ENCODE measurements around the gene ABCA8. TPM values are rescaled to one million over a fixed set of nuclear protein-coding genes. Genes with fewer than 3 reads are reported as not detected.

The ABCA8 gene
- total RNA-seq, 1 experiment from 2014 or later: not detected

DNA sequence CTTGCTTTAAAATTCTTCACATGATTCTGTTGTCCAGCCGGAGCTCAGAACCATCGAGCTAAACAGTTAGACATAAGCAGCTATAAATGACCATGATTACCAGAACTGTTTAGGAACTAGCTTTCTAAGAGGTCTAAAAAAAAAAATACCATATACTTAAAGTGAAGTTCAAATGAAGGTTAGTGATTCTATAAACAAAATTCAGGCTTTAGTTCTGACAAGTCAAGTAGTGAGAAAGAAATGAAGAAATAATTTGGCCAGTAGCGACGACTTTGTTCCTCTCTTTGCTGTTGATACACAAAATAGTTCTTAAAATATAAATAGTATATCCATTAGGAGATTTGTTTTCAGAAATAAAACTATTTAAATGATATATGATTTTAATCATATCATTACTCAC lies 27.7 kb downstream of the ABCA8 start:
- H2AFZ ChIP-seq (ENCODE audit: low read length): no peak overlapping the region
- no peaks in the 10 kb centered on the region for H3K9me2 ChIP-seq (replicated peaks; ENCODE audit: insufficient read depth, low read length)
- no peaks in the 10 kb centered on the region for H3K4me1 ChIP-seq (ENCODE audit: low read length)
- H3K9ac ChIP-seq (ENCODE audit: low read length): no peak overlapping the region
- no peaks in the 10 kb centered on the region for H4K20me1 ChIP-seq (ENCODE audit: insufficient read depth, low read depth, low read length)
- H3K36me3 ChIP-seq (ENCODE audit: insufficient read depth, low read length): no peaks in the 10 kb centered on the region
- no peaks in the 10 kb centered on the region for H3K27me3 ChIP-seq (ENCODE audit: low read length)
- H3K4me2 ChIP-seq (ENCODE audit: low read depth, low read length, poor library complexity, severe bottlenecking): no peak overlapping the region
- no peak overlapping the region for H3K27ac ChIP-seq (ENCODE audit: low read length)
- no peak for DNase-seq
- H3K79me2 ChIP-seq (ENCODE audit: low read length): no peaks in the 10 kb centered on the region
- H3K4me3 ChIP-seq (ENCODE audit: low read length): no peak overlapping the region
- H3K9me3 ChIP-seq (ENCODE audit: low read length): no peaks in the 10 kb centered on the region

DNA sequence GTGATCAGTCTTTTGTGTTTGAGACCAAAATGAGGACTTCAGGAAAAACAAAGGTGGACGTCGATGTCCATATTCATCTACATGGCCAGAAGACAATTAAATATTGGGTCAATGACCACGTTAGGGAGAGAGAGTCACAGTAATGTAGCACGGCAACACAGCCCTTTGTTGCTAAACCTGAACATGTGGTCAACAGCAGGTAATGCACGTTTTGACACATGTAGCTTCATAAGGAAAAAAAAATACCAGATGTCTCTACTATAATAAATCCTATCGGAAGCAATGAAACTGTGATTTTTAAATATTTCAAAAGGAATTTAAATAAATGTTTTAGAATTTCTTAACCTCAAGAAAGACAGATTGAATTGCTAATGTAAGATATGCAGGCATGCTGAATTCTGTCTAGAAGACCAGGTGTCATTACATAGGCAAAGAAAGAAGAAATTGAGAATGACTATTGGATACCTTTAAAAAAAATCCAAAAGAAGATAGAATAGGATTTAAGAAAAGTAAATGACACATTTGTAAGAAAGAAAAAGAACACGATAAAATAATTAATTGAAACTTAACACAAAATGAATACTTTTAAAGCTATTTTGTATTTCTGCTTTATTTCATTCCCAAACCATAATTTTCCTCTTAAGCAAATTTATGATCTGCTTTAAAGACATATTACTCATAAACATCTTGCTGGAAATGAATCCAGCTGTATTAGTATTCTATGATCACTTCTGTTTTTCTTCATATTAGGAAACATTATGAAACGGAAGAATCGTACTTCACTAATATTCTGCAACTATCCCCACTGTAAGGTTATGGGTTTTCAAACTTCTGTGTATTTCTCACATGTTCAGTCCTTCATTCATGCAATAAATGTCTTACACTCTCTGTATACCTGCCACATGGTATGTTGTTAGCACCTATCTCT lies 30.1 kb downstream of the ABCA8 start:
- Histone ChIP-seq H3K79me2 (ENCODE audit: low read length) (no peaks in the 10 kb centered on the region), H3K9ac (ENCODE audit: low read length) (no peak overlapping the region), H3K36me3 (ENCODE audit: insufficient read depth, low read length) (no peaks in the 10 kb centered on the region), H4K20me1 (ENCODE audit: insufficient read depth, low read depth, low read length) (no peaks in the 10 kb centered on the region), H3K9me2 (replicated peaks; ENCODE audit: insufficient read depth, low read length) (no peaks in the 10 kb centered on the region), H3K9me3 (ENCODE audit: low read length) (no peaks in the 10 kb centered on the region), H3K4me3 (ENCODE audit: low read length) (no peak overlapping the region), H3K27ac (ENCODE audit: low read length) (no peak overlapping the region), H3K27me3 (ENCODE audit: low read length) (no peaks in the 10 kb centered on the region), H2AFZ (ENCODE audit: low read length) (no peak overlapping the region), H3K4me2 (ENCODE audit: low read depth, low read length, poor library complexity, severe bottlenecking) (no peak overlapping the region), H3K4me1 (ENCODE audit: low read length) (no peaks in the 10 kb centered on the region)
- no peak for DNase-seq

- no peak overlapping the region for H3K9ac ChIP-seq (ENCODE audit: low read length)
- H2AFZ ChIP-seq (ENCODE audit: low read length): no peak overlapping the region
- H3K36me3 ChIP-seq (ENCODE audit: insufficient read depth, low read length): no peaks in the 10 kb centered on the region
- no peaks in the 10 kb centered on the region for H3K9me2 ChIP-seq (replicated peaks; ENCODE audit: insufficient read depth, low read length)
- no peak overlapping the region for H3K4me2 ChIP-seq (ENCODE audit: low read depth, low read length, poor library complexity, severe bottlenecking)
- no peak for DNase-seq
- no peaks in the 10 kb centered on the region for H3K79me2 ChIP-seq (ENCODE audit: low read length)
- no peak overlapping the region for H3K4me3 ChIP-seq (ENCODE audit: low read length)
- no peaks in the 10 kb centered on the region for H3K27me3 ChIP-seq (ENCODE audit: low read length)
- no peak overlapping the region for H3K27ac ChIP-seq (ENCODE audit: low read length)
- H3K4me1 ChIP-seq (ENCODE audit: low read length): no peaks in the 10 kb centered on the region
- H3K9me3 ChIP-seq (ENCODE audit: low read length): no peaks in the 10 kb centered on the region
- H4K20me1 ChIP-seq (ENCODE audit: insufficient read depth, low read depth, low read length): no peaks in the 10 kb centered on the region
Measured at GRCh38 chr17:68910789-68911431, 44.3 kb downstream of the ABCA8 start.

DNA sequence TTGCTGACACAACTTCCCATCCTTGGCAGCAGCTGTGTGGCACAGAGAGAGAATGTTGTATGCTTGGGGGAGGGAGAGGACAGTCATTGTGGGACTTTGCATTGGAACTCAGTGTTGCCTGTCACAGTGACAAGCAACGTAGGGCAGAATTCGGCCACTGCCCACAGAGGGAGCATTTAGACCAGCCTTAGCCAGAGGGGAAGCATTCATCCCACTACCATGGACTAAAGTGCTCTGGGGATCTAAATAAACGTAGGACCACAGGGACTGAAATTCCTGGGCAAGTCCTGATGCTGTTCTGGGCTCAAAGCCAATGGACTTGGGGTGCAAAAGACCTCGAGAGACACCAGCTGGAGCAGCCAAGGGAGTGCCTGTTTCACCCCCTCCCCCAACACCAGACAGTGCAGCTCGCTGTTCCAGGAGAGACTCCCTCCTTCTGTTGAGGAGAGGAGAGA lies 44.9 kb downstream of the ABCA8 start:
- no peaks in the 10 kb centered on the region for H3K9me2 ChIP-seq (replicated peaks; ENCODE audit: insufficient read depth, low read length)
- no peak overlapping the region for H3K9ac ChIP-seq (ENCODE audit: low read length)
- H3K4me3 ChIP-seq (ENCODE audit: low read length): no peak overlapping the region
- H3K79me2 ChIP-seq (ENCODE audit: low read length): no peaks in the 10 kb centered on the region
- no peak overlapping the region for H2AFZ ChIP-seq (ENCODE audit: low read length)
- no peak for DNase-seq
- no peaks in the 10 kb centered on the region for H3K9me3 ChIP-seq (ENCODE audit: low read length)
- no peaks in the 10 kb centered on the region for H3K27me3 ChIP-seq (ENCODE audit: low read length)
- H3K4me1 ChIP-seq (ENCODE audit: low read length): no peaks in the 10 kb centered on the region
- H3K4me2 ChIP-seq (ENCODE audit: low read depth, low read length, poor library complexity, severe bottlenecking): no peak overlapping the region
- no peaks in the 10 kb centered on the region for H3K36me3 ChIP-seq (ENCODE audit: insufficient read depth, low read length)
- H3K27ac ChIP-seq (ENCODE audit: low read length): no peak overlapping the region
- no peaks in the 10 kb centered on the region for H4K20me1 ChIP-seq (ENCODE audit: insufficient read depth, low read depth, low read length)

DNA sequence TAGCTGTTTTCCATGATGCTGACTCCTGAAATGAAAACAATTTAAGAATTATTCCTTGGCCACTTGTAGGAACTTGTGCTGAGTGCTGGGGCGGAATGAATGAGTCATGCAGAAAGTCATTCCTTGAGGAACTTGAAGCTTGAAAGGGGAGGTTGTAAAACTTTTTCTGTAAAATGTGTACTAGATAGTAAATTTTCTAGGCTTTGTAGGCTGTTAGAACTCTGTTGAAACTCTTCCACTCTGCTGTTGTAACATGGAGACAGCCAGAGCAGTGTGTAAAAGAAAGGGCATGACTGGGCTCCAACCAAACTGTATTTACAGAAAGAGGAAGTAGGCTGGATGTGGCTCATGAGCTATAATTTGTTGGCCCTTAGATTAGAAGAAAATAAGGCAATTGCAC lies 46.1 kb downstream of the ABCA8 start:
- no peak overlapping the region for H2AFZ ChIP-seq (ENCODE audit: low read length)

GRCh38 chr17:68908045-68908444 lies 47.1 kb downstream of the ABCA8 start:
- DNase-seq: no peak
- no peaks in the 10 kb centered on the region for H3K79me2 ChIP-seq (ENCODE audit: low read length)
- H3K4me3 ChIP-seq (ENCODE audit: low read length): no peak overlapping the region
- no peak overlapping the region for H3K9ac ChIP-seq (ENCODE audit: low read length)
- no peaks in the 10 kb centered on the region for H3K9me2 ChIP-seq (replicated peaks; ENCODE audit: insufficient read depth, low read length)
- H3K27ac ChIP-seq (ENCODE audit: low read length): no peak overlapping the region
- H3K4me2 ChIP-seq (ENCODE audit: low read depth, low read length, poor library complexity, severe bottlenecking): no peak overlapping the region
- no peak overlapping the region for H2AFZ ChIP-seq (ENCODE audit: low read length)
- no peaks in the 10 kb centered on the region for H4K20me1 ChIP-seq (ENCODE audit: insufficient read depth, low read depth, low read length)
- H3K36me3 ChIP-seq (ENCODE audit: insufficient read depth, low read length): no peaks in the 10 kb centered on the region
- H3K9me3 ChIP-seq (ENCODE audit: low read length): no peaks in the 10 kb centered on the region
- no peaks in the 10 kb centered on the region for H3K4me1 ChIP-seq (ENCODE audit: low read length)
- no peaks in the 10 kb centered on the region for H3K27me3 ChIP-seq (ENCODE audit: low read length)

More for the DNA sequence above, 46.1 kb downstream of the ABCA8 start:
- Histone ChIP-seq H3K9me2 (replicated peaks; ENCODE audit: insufficient read depth, low read length) (no peaks in the 10 kb centered on the region), H4K20me1 (ENCODE audit: insufficient read depth, low read depth, low read length) (no peaks in the 10 kb centered on the region), H3K79me2 (ENCODE audit: low read length) (no peaks in the 10 kb centered on the region), H3K4me2 (ENCODE audit: low read depth, low read length, poor library complexity, severe bottlenecking) (no peak overlapping the region), H3K27me3 (ENCODE audit: low read length) (no peaks in the 10 kb centered on the region), H3K9me3 (ENCODE audit: low read length) (no peaks in the 10 kb centered on the region), H3K4me3 (ENCODE audit: low read length) (no peak overlapping the region), H3K27ac (ENCODE audit: low read length) (no peak overlapping the region), H3K4me1 (ENCODE audit: low read length) (no peaks in the 10 kb centered on the region), H3K9ac (ENCODE audit: low read length) (no peak overlapping the region), H3K36me3 (ENCODE audit: insufficient read depth, low read length) (no peaks in the 10 kb centered on the region)
- DNase-seq: peak; percentile 51

DNA sequence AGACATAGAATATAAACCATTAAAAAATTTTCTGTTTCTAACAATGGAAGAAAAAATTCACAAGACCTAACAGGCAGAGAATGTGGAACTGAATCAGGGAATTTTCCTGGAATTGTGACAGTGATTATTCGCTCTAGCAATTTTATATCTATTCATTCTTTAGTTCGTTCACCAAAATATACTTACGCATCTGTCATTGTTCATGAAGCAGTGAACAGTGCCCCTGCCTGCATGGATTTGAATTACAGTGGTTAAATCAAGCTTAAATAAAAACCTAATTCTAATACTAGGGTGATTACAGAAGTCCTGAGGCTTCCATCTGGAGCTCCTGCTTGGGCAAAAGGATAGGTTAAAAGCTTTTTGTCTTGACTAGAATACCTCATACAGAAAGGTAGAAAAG lies 48.6 kb downstream of the ABCA8 start:
- Histone ChIP-seq H3K79me2 (ENCODE audit: low read length) (no peaks in the 10 kb centered on the region), H3K4me3 (ENCODE audit: low read length) (no peak overlapping the region), H3K4me1 (ENCODE audit: low read length) (no peaks in the 10 kb centered on the region), H3K27ac (ENCODE audit: low read length) (no peak overlapping the region), H3K9me3 (ENCODE audit: low read length) (no peaks in the 10 kb centered on the region), H4K20me1 (ENCODE audit: insufficient read depth, low read depth, low read length) (no peaks in the 10 kb centered on the region), H3K9ac (ENCODE audit: low read length) (no peak overlapping the region), H3K36me3 (ENCODE audit: insufficient read depth, low read length) (no peaks in the 10 kb centered on the region), H3K27me3 (ENCODE audit: low read length) (no peaks in the 10 kb centered on the region), H3K9me2 (replicated peaks; ENCODE audit: insufficient read depth, low read length) (no peaks in the 10 kb centered on the region), H3K4me2 (ENCODE audit: low read depth, low read length, poor library complexity, severe bottlenecking) (no peak overlapping the region), H2AFZ (ENCODE audit: low read length) (no peak overlapping the region)
- DNase-seq: peak; percentile 47

GRCh38 chr17:68903286-68903685 lies 51.9 kb downstream of the ABCA8 start:
- Histone ChIP-seq H4K20me1 (ENCODE audit: insufficient read depth, low read depth, low read length) (no peaks in the 10 kb centered on the region), H3K4me3 (ENCODE audit: low read length) (no peak overlapping the region), H3K36me3 (ENCODE audit: insufficient read depth, low read length) (no peaks in the 10 kb centered on the region), H3K9me2 (replicated peaks; ENCODE audit: insufficient read depth, low read length) (no peaks in the 10 kb centered on the region), H3K27ac (ENCODE audit: low read length) (no peak overlapping the region), H3K4me1 (ENCODE audit: low read length) (no peaks in the 10 kb centered on the region), H3K4me2 (ENCODE audit: low read depth, low read length, poor library complexity, severe bottlenecking) (no peak overlapping the region), H3K9ac (ENCODE audit: low read length) (no peak overlapping the region), H3K79me2 (ENCODE audit: low read length) (no peaks in the 10 kb centered on the region), H3K27me3 (ENCODE audit: low read length) (no peaks in the 10 kb centered on the region), H3K9me3 (ENCODE audit: low read length) (no peaks in the 10 kb centered on the region), H2AFZ (ENCODE audit: low read length) (no peak overlapping the region)
- DNase-seq: no peak
